HG03060 (cell line): ENCODE measurements around the gene CCR3.

ENCODE experiments used
- ATAC-seq: cut with Tn5 transposase; IDR thresholded peaks from one replicate; pipeline ENCODE4 v1.9.1; 2021; ENCODE audit warnings: low read depth, moderate number of reproducible peaks; ENCODE audit not compliant: unreplicated experiment

The CCR3 gene

GRCh38 chr3:46293991-46294833, 52.0 kb downstream of the CCR3 start:
- ATAC-seq, result no peak

GRCh38 chr3:46296826-46297225, 54.6 kb downstream of the CCR3 start:
- no peak for ATAC-seq

GRCh38 chr3:46297658-46298423, 55.6 kb downstream of the CCR3 start:
- ATAC-seq, result no peak

- ATAC-seq, result no peak
These were observed 56.8 kb downstream of the CCR3 start for GRCh38 chr3:46298871-46299607.

GRCh38 chr3:46299608-46300460, 57.6 kb downstream of the CCR3 start:
- no peak for ATAC-seq

GRCh38 chr3:46300461-46300789, 58.2 kb downstream of the CCR3 start:
- no peak for ATAC-seq

GRCh38 chr3:46301122-46301835, 59.0 kb downstream of the CCR3 start:
- no peak for ATAC-seq

GRCh38 chr3:46303240-46303639, 61.0 kb downstream of the CCR3 start:
- no peak for ATAC-seq

- no peak for ATAC-seq
These were observed 62.5 kb downstream of the CCR3 start for GRCh38 chr3:46304739-46305138.

GRCh38 chr3:46312991-46313390, 70.7 kb downstream of the CCR3 start:
- no peak for ATAC-seq

- ATAC-seq, result no peak
These were observed 72.3 kb downstream of the CCR3 start for GRCh38 chr3:46314517-46314916.

GRCh38 chr3:46316206-46316605, 73.9 kb downstream of the CCR3 start:
- no peak for ATAC-seq
